ENCODE measurements around the gene WBP2.
"Not testable (repeated sequence)": the region's sequence is repeated elsewhere in the genome, so short reads cannot be mapped to it uniquely, and the experiment has no call there.

WBP2 gene

DNA sequence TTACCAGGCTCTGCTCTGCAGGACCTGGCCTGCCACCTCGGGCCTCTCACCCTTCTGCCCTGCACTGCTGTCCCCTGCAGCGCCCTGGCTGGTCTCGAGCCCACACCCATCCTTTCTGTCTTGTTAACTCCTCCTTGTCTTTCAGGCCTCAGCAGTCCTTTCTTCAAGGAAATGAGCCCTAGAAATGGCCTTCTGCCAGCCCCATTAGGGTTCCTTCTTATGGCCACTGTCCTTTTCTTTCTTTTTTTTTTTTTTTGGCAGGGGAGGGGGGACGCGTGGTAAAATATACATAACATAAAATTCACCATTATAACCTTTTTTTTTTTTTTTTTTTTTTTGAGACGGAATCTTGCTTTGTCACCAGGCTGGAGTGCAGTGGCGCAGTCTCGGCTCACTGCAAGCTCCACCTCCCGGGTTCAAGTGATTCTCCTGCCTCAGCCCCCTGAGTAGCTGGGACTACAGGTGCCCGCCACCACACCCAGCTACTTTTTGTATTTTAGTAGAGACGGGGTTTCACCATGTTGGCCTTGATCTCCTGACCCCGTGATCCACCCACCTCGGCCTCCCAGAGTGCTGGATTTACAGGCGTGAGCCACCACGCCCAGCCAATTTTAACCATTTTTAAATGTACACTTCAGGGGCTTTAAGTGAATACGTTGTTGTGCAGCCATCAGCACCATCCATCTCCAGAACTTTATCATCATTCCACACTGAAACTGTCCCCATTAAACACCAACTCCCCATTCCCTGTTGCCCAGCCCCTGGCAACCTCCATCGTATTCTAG, 10.5 kb upstream of the WBP2 start:
- DNase-seq (ENCODE audit: low read depth) = not testable (repeated sequence)

- not testable (repeated sequence) for DNase-seq (ENCODE audit: low read depth)
Measured at GRCh38 chr17:75864887-75865286, 9.8 kb upstream of the WBP2 start.

- peak; percentile 64 for DNase-seq (ENCODE audit: low read depth)
Measured at GRCh38 chr17:75864448-75864871, 9.3 kb upstream of the WBP2 start.

DNA sequence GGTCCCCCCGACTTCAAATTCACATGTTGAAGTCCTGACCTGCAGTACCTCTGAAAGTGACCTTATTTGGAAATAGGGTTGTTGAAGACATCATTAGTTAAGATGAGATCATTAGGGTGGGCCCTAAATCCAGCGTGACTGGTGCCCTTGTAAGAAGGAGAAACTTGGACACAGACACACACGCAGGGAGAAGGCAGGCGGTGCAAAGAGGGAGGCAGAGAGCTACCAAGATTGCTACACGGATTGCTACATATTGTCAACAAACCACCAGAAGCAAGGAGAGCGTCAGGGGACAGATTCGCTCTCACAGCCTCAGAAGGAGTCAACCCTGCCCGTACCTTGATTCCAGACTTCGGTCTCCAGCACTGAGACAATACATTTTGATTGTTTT, 6.8 kb upstream of the WBP2 start:
- DNase-seq (ENCODE audit: low read depth) = no peak

DNA sequence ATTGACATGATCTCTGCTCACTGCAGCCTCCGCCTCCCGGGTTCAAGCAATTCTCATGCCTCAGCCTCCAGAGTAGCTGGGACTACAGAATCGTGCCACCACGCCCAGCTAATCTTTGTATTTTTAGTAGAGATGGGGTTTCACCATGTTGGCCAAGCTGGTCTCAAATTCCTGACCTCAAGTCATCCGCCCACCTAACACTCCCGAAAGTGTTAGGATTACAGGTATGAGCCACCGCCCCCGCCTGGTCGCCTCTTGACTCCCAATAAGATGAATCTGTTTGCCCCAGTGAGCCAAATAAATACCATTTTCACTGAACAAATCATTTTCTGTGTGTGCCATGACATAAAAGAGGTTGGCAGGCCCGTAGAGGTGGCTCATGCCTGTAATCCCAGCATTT, 4.2 kb upstream of the WBP2 start:
- DNase-seq (ENCODE audit: low read depth) = not testable (repeated sequence)

DNA sequence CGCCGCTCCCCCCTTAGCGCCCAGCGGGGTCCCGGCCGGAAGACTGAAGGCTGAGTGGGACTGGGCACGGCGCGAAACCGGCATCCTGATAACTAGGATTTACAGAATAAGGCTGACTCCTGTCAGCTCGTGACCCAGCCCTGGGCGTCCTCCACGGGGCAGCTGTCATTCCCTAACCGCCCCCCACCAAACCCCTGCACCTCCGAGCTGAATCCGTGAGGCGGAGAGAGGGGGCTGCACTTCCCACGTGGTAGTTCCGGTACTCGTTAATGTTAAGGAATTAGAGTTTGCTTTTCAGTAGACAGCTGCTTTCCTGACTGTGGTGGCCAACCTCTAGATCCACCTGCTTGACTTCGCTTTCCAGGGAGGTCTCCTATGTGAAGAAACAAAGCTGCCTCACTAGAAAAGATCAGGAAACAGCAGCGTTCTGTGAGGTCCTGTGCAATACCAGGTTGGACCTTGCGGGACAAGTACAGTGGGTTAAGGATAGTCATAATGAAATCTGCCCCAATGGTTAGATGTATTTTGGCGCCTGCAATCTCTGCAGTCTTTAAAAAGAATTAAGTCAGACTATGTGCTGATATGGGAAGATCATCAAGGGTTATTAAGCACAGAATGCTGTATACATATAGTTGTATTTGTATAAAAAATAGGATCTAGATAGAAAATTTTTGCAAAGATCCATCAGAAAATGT, 1.1 kb upstream of the WBP2 start:
- DNase-seq (ENCODE audit: low read depth) = peak; percentile 25

DNA sequence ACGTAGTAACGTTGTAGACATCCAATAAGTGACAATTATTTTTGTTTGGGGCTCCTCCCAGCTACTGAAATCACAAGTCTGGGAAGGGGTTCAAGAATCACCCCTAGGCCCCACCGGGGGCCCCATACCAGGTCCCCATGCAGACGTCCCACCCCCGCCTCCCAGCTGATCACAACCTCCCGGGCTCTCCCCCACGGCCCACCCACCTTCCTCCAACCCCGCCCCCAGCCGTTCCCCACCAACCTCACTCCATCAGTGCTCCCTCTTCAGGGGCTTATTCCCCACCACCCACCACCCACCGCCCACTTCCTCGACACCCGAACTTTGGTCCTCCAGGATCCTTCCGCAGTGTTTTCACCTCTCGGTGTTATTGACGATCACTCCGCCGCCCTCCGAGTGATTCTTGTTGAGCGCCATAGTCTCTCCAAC, 240 bp downstream of the WBP2 start:
- no peak for DNase-seq (ENCODE audit: low read depth)

DNA sequence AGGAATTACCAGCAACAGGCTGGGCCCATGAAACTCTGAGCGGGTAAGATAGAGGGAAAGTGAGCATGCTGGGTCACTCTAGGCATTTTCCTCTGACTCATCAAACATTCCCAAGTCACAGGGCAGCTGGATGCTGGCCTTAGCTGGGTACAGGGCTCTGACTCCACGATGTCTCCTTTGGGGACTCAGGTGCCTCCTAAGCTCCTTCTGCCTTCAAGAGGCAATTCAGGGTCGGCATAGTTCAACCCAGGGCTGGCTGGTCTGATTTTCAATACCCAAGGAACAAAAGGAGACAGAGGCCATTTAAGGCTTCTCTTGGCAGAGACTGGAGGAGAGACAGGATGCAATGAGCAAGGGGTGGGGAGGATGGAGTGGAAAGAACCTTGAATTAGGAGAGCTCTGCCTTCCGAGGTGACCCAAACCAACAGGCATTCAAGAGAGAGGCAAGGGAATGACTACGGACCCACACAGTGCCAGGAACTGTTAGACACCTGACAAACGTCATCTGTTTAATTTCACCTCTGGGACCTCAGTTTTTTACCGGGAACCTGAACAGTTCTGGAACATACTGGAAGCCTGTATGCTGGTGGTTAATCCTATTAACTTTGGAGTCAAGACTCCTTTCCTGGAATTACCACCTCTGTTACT, 910 bp downstream of the WBP2 start:
- DNase-seq (ENCODE audit: low read depth) = peak; percentile 77

DNA sequence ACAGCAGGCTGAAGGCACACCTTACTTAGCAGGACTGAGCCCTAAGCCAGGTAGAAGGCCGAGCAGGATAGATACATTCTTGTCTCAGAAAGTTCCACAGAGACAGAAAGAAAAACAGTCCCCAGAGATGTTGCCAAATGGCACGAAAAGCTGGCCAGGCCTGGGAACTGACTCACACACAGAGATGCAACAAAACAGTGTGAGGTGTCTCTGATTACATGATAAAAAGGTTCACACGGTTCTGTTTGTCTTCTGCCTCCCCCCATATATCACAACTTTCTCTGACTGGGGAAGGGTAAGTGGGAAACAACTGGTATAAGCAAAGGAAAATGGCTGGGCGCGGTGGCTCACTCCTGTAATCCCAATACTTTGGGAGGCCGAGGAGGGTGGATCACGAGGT, 1.7 kb downstream of the WBP2 start:
- peak; percentile 90 for DNase-seq (ENCODE audit: low read depth)

GRCh38 chr17:75851693-75851991, 3.5 kb downstream of the WBP2 start:
- DNase-seq (ENCODE audit: low read depth) = not testable (repeated sequence)

DNA sequence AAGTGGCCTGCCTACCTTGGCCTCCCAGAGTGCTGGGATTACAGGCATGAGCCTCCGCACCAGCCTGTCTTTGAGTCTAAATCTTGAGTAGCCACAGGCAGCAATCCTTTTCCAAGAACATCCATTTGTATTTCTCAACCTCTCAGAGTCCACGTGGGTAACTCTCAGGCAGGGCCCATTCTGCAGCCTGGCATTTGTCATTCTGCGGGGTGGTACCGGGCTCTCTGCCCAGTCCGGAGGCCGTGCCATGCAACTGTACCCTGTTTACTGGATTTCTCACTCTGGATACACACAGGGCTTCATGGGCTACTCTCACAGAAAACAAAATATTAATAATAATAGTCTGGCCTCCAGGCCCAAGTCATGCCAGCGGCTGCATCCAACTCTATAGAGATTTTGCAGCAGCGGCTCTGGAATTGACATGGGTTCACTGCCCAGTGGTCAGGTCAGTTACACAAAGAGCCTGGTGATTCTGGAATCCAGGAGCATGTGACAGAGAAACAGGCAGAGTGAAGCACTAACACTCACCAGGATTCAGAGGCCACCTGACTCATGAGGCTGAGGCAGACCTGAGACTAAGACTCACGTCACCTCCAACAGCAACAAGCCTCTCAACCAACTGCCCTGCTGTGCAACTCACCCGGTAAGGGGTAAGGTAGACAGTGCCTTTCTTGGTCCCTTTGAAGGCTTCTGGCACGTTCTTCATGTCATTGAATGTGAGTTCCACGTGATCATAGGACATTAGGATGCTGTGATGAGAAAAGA, 4.0 kb downstream of the WBP2 start:
- DNase-seq (ENCODE audit: low read depth) = no peak

DNA sequence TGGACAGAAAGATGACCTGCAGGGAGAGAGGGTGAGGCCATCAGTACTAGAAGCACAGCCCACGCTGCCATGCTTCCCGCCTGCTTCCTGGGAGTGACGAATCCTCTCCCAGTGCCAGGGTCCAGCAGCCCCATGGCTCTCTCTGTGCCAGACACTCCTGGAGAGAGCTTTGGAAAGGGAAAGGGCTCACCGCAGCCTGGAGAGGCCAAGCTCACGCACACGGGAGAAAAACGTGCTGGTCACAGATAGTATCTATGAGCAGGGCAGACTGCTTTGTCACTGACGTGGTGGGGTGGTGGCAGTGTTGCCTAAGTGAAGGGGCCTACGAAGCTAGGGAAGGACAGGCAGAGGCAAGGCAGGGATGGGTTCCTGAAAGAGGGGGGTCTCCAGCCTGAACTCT, 5.4 kb downstream of the WBP2 start:
- no peak for DNase-seq (ENCODE audit: low read depth)

DNA sequence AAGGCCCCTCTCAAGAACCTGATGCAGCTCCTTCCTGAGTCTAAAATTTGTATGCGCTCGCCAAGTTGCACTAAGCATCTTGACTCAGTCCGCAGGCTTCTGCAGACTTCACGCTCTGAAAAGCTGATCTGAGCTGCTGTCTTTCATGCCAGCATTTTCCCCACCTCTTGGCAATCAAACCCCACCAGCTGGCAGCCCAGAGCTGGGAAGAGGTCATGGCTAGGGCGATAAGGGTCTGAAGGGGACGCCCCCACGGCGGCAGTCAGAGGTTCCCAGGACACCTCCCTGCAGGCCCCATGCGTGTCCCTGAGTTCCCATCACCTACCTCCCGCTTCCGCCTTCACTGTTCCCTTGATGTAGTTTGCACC, 5.9 kb downstream of the WBP2 start:
- DNase-seq (ENCODE audit: low read depth) = no peak

DNA sequence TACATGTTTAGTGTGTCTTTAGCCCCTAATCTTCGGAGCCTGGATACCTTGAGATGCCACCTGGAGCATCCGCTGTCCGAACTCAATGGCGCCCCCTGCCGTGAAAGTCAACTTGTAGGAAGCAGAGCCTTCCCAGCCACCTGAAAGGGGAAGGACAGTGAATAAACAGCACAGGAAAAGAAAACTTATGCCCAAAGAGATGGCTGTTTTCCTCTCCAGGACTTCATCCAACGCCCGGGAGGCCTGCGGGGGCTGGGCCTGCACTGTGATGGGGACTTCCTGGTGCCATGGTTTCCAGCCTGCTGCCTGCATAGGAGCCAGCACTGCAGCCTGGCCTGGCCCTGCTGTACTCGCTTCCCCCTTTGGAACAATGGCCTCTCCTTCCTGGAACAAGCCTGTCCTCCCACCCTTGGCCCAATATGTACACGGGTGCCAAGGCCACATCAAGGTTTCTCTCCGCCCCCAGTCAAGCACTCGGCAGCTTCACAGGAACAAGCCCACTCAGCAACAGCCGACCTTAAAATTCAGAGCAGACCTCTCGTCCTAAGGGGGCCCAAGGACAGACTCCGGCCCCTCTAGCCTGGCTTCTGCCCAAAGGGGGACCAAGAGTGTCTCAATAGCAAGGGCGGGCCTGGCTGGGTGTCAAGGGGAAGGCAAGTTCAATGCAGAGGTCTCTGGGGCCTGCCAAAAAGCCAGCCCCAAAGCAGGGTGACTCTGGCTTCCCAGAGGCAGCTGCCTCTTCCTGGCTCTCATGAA, 6.4 kb downstream of the WBP2 start:
- peak; percentile 44 for DNase-seq (ENCODE audit: low read depth)

GRCh38 chr17:75847614-75848522, 7.3 kb downstream of the WBP2 start:
- no peak for DNase-seq (ENCODE audit: low read depth)

DNA sequence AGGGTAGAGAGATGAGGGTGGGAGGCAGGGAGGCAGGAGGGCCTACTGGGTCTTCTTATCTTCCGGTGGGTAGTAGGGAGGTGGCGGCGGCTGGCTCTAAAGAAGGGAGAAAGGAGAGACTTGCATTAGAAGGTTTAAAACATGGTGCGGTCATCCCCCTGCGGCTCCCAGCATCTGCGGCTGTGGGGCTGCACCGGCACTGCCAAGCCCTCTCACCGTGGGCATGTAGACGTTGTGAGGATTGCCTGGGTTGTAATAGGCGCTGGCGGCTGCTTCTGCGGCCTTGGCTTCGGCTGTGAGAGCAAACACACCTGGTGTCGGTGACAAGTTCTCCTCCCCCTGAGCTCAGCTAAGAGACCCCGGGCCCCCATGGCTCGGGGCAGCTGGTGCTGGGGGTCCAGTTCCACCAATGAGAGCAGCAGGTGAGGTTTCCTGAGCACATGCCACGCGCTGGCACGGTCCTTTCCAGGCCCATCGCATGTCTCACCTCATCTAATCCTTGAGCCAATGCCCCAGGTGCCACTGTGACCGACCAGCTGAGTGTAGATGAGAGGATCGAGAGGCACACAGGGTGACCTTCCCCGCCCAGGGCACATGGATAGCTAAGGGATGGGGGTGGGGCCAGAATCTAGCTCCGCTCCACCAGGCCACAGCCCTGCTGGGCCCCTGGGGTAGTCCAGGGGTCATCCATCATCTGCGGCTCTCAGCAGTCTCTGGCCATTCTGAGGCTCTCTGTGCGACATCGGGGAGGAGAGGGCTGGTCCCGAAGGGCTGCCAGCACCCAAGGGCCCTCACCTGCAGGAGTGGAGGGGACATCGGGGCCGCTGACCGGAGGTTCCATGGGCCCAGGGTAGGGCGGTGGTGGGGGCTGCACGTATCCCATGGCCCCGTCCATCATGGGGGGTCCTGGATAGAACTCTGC, 8.2 kb downstream of the WBP2 start:
- no peak for DNase-seq (ENCODE audit: low read depth)

DNA sequence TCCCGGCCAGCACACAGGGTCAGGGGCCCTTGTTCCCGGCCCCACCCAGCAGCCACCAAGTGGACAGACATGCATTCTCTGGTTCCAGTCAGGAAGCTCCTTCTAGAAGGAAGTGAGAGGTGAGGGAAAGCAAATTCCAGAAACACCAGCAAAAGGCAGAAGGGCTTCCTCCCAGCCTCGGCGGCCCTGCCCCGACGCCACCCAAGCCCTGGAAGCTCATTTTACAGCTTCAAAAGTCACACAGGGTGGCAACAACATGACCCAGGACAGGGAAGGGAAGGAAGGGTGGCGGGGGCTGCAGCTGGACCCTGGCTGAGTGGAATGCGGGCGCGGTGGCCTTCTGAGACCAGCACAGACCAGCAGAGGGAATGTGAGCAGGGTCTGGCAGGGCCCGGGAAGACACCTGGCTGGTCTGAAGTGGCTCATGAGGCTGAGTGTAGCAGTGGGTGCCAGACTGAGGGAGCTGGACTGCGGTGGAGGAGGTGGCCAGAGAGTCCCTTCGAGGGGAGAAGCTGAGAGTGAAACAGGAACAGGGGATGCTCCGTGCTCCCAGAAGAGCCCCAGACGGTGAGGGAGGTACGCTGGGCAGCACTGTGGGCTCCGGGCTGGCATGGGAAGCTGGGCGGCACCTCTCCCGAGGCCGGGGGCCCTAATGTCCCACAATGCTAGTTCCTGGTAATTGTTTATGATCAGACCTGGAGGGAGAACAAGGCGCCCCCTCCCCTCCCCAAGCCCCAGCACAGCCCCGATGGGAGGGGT, 9.0 kb downstream of the WBP2 start:
- DNase-seq (ENCODE audit: low read depth) = no peak

- peak; percentile 51 for DNase-seq (ENCODE audit: low read depth)
Measured at GRCh38 chr17:75845058-75845711, 9.9 kb downstream of the WBP2 start.

All from amniotic epithelial cell (primary cell).